IPS-18a (cell line): ENCODE measurements around the gene ZCWPW1.

Experiments used
- H3K27ac ChIP-seq: one replicate; pipeline ENCODE4 v1.5.1; 2013; ENCODE audit warnings: low read length
- H3K27me3 ChIP-seq: one replicate; pipeline ENCODE4 v1.6.1; 2013; ENCODE audit warnings: mild to moderate bottlenecking, low read length; ENCODE audit not compliant: control insufficient read depth, insufficient read depth
- H3K36me3 ChIP-seq: one replicate; pipeline ENCODE4 v1.6.1; 2013; ENCODE audit warnings: low read depth, low read length; ENCODE audit not compliant: control insufficient read depth
- H3K4me1 ChIP-seq: one replicate; pipeline ENCODE4 v1.6.1; 2013; ENCODE audit warnings: low read depth, low read length; ENCODE audit not compliant: control insufficient read depth
- H3K4me3 ChIP-seq: one replicate; pipeline ENCODE4 v1.5.1; 2013; ENCODE audit warnings: low read length
- H3K9ac ChIP-seq: one replicate; pipeline ENCODE4 v1.6.1; 2013; ENCODE audit warnings: mild to moderate bottlenecking, low read length, moderate library complexity
- H3K9me3 ChIP-seq: one replicate; pipeline ENCODE4 v1.6.1; 2013; ENCODE audit warnings: low read depth, low read length; ENCODE audit not compliant: control insufficient read depth

The ZCWPW1 gene

DNA sequence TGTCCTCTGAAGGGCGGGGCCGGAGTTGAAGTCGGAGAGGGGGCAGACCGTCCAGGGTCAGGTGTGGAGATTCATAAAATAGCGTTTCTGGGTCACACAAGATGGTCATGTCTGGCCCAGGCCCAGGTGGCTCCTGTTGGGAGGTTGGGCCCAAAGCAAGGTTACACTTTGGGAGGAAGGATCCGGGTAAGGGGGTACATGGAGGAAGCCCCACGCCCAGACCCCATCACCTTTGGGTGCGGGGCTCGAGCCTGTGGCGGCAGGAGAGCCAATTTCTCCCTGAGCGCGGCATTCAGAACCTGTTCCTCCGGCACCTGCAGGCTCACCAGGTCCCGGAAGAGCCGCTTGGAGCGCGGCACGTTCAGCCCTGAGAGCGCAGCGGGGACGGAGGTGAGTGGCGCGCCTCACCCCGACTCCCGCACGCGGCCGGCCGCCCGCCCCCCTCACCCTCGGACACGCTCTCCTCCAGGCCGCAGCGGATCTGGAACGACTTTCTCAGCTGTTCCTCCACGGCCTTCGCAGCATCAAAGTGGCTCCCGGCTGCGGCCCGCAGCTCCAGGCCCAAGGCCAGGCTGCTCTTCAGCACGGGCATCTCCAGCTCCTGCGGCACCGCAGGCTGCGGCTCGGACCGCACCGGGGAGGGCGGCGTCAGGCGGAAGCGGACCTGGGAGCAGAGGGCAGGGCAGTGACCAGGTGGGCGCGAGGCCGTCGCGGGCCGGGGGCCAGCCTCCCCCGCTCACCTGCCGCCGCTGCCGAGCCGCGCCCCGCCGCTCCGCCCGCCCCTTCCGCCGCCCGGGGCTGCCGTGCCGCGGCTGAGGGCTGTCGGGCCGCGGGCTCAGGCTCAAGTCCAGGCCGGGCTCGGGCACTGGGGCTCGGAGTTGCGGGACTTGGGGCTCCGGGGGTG is 7.2 kb upstream of the ZCWPW1 start:
- no peak overlapping the region for H3K27ac ChIP-seq
- H3K27me3 ChIP-seq: no peaks in the 10 kb centered on the region
- no peaks in the 10 kb centered on the region for H3K9me3 ChIP-seq
- H3K4me1 ChIP-seq: peaks cover 4% of the 10 kb centered on the region
- H3K4me3 ChIP-seq: peak overlapping the region; percentile 70
- peaks cover 36% of the 10 kb centered on the region for H3K36me3 ChIP-seq
- peak overlapping the region; percentile 54 for H3K9ac ChIP-seq

DNA sequence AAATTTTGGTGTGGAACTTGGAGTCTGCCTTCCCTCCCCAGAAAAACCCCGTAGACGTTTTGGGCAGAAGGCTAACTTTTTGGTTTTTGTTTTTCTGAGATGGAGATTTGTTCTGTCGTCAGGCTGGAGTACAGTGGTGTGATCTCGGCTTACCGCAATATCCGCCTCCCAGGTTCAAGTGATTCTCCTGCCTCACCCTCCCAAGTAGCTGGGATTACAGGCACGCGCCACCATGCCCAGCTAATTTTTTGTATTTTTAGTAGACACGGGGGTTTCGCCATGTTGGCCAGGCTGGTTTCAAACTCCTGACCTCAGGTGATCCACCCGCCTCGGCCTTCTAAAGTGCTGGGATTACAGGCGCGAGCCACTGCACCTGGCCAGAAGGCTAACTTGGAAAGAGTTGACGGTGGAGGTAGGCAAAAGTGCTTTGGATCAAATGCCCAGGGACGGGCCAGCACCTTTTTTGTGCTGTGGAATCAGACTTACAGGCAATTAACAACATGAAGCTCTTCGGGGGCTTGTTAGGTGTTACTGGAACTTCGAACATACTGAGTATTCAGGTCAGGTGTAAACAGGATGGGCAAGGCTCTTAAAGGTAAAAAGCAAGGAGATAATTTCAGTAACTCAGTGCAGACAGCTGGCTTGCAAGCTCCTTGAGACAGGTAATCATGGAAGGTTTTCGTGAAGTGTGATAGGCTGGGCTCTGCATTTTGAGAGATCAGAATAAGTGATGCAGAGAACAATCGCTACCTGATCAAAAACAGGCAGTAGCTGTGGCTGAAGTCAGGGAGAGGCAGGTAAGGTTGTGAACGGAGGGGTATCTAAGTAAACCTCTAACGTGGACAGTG is 6.0 kb upstream of the ZCWPW1 start:
- peaks cover 4% of the 10 kb centered on the region for H3K4me1 ChIP-seq
- H3K27ac ChIP-seq: no peak overlapping the region
- H3K27me3 ChIP-seq: no peaks in the 10 kb centered on the region
- H3K9me3 ChIP-seq: no peaks in the 10 kb centered on the region
- peak overlapping the region; percentile 70 for H3K4me3 ChIP-seq
- peaks cover 36% of the 10 kb centered on the region for H3K36me3 ChIP-seq
- H3K9ac ChIP-seq: peak overlapping the region; percentile 49

DNA sequence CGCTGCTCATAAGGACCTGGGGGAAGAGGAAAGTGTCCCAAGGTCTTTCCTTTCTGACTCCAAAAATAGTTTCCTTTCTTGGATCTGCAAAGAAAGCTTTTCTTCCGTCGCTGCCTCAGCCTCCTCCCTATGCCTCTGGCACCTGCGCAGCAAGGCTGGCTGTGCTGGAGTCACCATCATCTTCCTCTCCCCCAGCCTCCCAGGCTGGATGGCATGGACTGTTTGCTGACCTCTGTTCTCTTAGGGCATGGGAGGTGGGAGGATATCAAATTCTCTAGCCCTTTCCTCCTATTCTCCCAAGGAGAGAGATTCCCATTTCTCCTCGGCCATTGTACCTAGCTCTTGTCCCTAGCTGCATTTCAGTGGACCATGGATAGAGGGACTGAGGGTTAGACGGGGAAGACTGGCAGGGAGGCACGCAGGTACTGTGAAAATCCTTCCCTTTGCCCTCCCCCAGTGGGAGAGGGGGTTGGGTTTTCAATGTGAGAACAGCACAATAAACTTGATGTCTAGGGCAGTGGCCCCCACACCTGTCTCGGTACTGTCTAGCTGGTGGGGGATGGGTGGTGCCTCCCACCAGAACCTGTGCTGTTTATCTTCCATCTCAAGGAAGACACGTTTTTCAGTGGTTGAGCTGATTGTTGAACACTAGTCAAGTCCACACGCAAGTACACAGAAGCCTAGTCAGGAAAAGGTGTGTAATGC is 5.2 kb upstream of the ZCWPW1 start:
- H3K27me3 ChIP-seq: no peaks in the 10 kb centered on the region
- H3K4me3 ChIP-seq: no peak overlapping the region
- H3K27ac ChIP-seq: no peak overlapping the region
- peaks cover 4% of the 10 kb centered on the region for H3K4me1 ChIP-seq
- no peak overlapping the region for H3K9ac ChIP-seq
- H3K9me3 ChIP-seq: no peaks in the 10 kb centered on the region
- H3K36me3 ChIP-seq: peaks cover 36% of the 10 kb centered on the region

DNA sequence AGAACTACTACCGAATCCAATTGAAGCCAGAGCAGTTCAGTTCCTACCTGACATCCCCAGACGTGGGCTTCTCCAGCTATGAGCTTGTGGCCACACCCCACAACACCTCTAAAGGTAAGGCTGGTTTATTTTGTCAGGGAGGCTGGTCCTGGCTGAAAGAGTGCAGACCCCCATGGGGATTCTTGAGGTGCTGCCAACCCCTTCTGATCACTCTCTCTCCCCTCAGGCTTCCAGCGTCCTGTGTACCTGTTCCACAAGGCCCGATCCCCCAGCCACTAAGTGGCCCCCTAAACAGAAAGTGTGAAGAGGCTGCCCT is 4.7 kb upstream of the ZCWPW1 start:
- Histone ChIP-seq H3K9me3 (no peaks in the 10 kb centered on the region), H3K9ac (no peak overlapping the region), H3K27ac (no peak overlapping the region), H3K4me1 (peaks cover 4% of the 10 kb centered on the region), H3K36me3 (peaks cover 36% of the 10 kb centered on the region), H3K4me3 (no peak overlapping the region), H3K27me3 (no peaks in the 10 kb centered on the region)

DNA sequence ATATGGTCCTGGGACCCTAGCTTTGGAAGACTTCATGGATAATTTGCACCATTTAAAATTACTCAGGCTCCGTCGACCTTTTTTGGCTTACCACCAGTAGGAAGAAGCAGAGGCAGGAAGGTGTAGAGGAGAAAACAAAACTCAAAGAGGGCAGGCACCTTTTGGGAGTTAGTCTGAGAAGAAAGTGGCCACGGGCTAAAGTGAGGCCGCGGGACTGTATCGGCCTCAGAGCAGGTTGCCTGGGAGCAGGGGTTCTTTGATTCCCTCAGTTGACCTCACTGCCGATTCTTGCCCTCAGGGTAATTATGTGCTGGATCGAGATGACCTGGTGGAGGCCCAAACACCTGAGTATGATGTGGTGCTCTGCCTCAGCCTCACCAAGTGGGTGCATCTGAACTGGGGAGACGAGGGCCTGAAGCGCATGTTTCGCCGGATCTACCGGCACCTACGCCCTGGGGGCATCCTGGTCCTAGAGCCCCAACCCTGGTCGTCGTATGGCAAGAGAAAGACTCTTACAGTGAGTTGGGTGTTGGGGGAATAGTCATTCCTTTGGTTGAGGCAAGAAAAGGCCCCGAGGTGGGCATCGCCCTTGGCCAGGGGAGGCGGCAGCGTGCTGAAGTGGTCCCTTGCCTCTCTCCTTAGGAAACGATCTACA is 4.2 kb upstream of the ZCWPW1 start:
- peaks cover 4% of the 10 kb centered on the region for H3K4me1 ChIP-seq
- H3K4me3 ChIP-seq: no peak overlapping the region
- peaks cover 3% of the 10 kb centered on the region for H3K27me3 ChIP-seq
- peaks cover 36% of the 10 kb centered on the region for H3K36me3 ChIP-seq
- no peak overlapping the region for H3K9ac ChIP-seq
- no peaks in the 10 kb centered on the region for H3K9me3 ChIP-seq
- no peak overlapping the region for H3K27ac ChIP-seq

DNA sequence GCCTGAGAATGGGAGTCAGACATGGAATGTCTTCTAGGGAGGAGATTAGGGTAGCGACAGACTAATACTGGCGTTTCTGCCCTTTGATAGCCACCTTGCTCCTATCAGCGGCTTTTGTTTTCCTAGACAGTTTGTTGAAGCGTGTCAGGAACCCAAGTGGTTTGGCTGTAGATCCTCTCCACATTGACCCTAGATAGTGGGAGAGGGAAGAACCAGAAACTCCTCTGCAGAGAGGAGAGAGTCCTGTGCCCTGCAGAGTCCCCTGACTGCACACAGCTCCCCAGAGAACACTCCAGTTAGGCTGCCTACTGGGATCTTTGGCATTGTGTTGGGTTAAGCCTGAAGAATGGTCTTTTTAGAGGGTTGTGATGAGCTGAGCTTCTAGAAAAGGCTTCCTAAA is 3.5 kb upstream of the ZCWPW1 start:
- Histone ChIP-seq H3K9ac (no peak overlapping the region), H3K36me3 (peaks cover 36% of the 10 kb centered on the region), H3K9me3 (no peaks in the 10 kb centered on the region), H3K27ac (no peak overlapping the region), H3K4me1 (peaks cover 4% of the 10 kb centered on the region), H3K4me3 (no peak overlapping the region), H3K27me3 (peaks cover 10% of the 10 kb centered on the region)

DNA sequence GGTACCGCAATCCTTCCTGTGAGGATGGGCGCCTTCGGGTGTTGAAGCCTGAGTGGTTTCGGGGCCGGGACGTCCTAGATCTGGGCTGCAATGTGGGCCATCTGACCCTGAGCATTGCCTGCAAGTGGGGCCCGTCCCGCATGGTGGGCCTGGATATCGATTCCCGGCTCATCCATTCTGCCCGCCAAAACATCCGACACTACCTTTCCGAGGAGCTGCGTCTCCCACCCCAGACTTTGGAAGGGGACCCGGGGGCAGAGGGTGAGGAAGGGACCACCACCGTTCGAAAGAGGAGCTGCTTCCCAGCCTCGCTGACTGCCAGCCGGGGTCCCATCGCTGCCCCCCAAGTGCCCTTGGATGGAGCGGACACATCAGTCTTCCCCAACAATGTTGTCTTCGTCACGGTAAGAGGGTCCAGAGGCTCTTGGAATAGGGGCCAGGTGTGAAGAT is 2.8 kb upstream of the ZCWPW1 start:
- Histone ChIP-seq H3K36me3 (peaks cover 36% of the 10 kb centered on the region), H3K9me3 (no peaks in the 10 kb centered on the region), H3K4me1 (peaks cover 4% of the 10 kb centered on the region), H3K27me3 (peaks cover 10% of the 10 kb centered on the region), H3K27ac (no peak overlapping the region), H3K4me3 (peak overlapping the region; percentile 96), H3K9ac (no peak overlapping the region)

DNA sequence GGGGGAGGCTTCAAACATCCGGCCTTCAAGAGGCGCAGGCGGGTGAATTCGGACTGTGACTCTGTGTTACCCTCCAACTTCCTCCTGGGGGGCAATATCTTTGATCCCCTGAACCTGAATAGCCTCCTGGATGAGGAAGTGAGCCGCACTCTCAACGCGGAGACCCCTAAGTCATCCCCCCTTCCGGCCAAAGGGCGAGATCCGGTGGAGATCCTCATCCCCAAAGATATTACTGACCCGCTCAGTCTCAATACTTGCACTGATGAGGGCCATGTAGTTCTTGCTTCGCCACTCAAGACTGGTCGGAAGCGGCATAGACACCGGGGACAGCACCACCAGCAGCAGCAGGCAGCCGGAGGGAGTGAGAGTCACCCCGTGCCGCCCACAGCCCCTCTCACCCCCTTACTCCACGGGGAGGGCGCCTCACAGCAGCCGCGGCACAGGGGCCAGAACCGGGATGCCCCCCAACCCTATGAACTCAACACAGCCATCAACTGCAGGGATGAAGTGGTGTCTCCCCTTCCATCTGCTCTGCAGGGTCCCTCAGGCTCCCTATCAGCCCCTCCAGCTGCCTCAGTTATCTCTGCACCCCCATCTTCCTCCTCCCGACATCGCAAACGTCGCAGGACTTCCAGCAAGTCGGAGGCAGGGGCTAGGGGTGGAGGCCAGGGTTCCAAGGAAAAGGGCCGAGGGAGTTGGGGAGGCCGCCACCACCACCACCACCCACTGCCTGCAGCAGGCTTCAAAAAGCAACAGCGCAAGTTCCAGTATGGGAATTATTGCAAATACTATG is 2.2 kb upstream of the ZCWPW1 start:
- peaks cover 4% of the 10 kb centered on the region for H3K4me1 ChIP-seq
- peaks cover 36% of the 10 kb centered on the region for H3K36me3 ChIP-seq
- peak overlapping the region; percentile 98 for H3K9ac ChIP-seq
- H3K9me3 ChIP-seq: no peaks in the 10 kb centered on the region
- H3K27ac ChIP-seq: no peak overlapping the region
- peak overlapping the region; percentile 96 for H3K4me3 ChIP-seq
- H3K27me3 ChIP-seq: peaks cover 10% of the 10 kb centered on the region

DNA sequence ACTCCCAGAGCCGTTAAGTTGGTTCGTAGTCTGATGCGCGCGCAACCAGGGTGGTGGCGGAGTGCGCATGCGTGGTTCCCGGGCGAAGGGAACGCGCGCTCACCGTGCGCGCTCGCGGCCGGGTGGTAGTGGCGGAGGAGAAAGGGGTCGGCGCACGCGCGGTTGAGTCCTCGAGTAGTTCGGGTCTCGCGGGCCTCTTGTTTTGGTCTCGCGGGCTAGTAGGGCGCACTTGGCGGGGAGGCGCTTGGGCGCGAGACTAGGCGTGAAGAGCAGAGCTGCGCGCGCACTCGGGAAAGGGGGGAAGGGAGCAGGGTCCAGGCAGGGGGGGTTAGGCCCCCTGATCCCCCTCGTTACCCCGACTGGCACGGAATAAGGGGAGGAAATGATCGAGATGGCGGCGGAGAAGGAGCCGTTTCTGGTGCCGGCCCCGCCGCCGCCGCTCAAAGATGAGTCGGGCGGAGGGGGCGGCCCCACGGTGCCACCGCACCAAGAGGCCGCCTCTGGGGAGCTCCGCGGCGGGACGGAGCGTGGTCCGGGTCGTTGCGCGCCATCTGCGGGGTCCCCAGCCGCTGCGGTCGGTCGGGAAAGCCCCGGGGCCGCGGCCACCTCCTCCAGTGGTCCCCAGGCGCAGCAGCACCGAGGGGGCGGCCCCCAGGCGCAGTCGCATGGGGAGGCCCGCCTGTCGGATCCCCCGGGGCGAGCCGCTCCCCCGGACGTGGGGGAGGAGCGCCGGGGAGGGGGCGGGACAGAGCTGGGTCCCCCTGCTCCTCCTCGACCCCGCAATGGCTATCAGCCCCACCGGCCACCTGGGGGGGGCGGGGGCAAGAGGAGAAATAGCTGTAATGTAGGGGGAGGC is 1.4 kb upstream of the ZCWPW1 start, which contains the start of gene MEPCE:
Gene MEPCE (plus strand): TSS at position 195 of the 856 bp plus-strand sequence. CDS start 188 bp downstream, at position 383.
- Histone ChIP-seq H3K4me1 (peaks cover 4% of the 10 kb centered on the region), H3K9me3 (no peaks in the 10 kb centered on the region)

More for the DNA sequence above, 1.4 kb upstream of the ZCWPW1 start, which contains the start of gene MEPCE:
- H3K4me3 ChIP-seq: peak within 1 kb of the TSS; percentile 96
- peaks cover 34% of the 10 kb centered on the region for H3K36me3 ChIP-seq
- H3K9ac ChIP-seq: peak within 1 kb of the TSS; percentile 98
- H3K27me3 ChIP-seq: peaks cover 10% of the 10 kb centered on the region
- peak within 1 kb of the TSS; percentile 97 for H3K27ac ChIP-seq
